Prostate gland (tissue), 2 donors: Measurements from ENCODE around the gene IL16.

Experiments used
- CTCF ChIP-seq, 4 experiments: fragments of 200-600 bp in 2 of 4; fragments of 450-650 bp in 2 of 4; sonication (generic) in 2 of 4; IDR thresholded peaks; 1 replicate in 3 of 4; 2 replicates in 1 of 4; pipeline ENCODE4 v1.5.1; 2016 to 2019; ENCODE audit warnings: antibody characterized with exemption in 4 of 4, mild to moderate bottlenecking in 2 of 4, moderate library complexity in 2 of 4
- POLR2A ChIP-seq: fragments of 450-650 bp; IDR thresholded peaks from one replicate; pipeline ENCODE4 v1.6.1; 2016; ENCODE audit warnings: antibody characterized with exemption, mild to moderate bottlenecking
- POLR2AphosphoS5 ChIP-seq: sonication (generic); formaldehyde crosslinking; IDR thresholded peaks from one replicate; pipeline ENCODE4 v1.6.1; 2017; ENCODE audit warnings: antibody characterized with exemption

- TF ChIP-seq CTCF (IDR thresholded peaks at IDR 0.05) = no peak
- TF ChIP-seq POLR2AphosphoS5 = no peak
- TF ChIP-seq POLR2A = no peak
These were observed 14.7 kb downstream of the IL16 start for GRCh38 chr15:81211376-81211775.
